ENCODE measurements around the gene CARHSP1. TPM values are rescaled to one million over a fixed set of nuclear protein-coding genes. Genes with fewer than 3 reads are reported as not detected.

CARHSP1 gene
- total RNA-seq, 2 donors from 2014 or later, result 28.4 to 84.8 TPM

GRCh38 chr16:8855972-8856371 lies 12.8 kb downstream of the CARHSP1 start:
- Histone ChIP-seq H3K4me1 (peaks cover 0 to 17% of the 10 kb centered on the region in 2 donors), H3K27me3 (no peaks in the 10 kb centered on the region), H3K4me3 (no peak overlapping the region), H3K27ac (no peak overlapping the region), H3K36me3 (peaks cover 44% of the 10 kb centered on the region), H3K9me3 (no peaks in the 10 kb centered on the region)
- TF ChIP-seq, protein P1, sequence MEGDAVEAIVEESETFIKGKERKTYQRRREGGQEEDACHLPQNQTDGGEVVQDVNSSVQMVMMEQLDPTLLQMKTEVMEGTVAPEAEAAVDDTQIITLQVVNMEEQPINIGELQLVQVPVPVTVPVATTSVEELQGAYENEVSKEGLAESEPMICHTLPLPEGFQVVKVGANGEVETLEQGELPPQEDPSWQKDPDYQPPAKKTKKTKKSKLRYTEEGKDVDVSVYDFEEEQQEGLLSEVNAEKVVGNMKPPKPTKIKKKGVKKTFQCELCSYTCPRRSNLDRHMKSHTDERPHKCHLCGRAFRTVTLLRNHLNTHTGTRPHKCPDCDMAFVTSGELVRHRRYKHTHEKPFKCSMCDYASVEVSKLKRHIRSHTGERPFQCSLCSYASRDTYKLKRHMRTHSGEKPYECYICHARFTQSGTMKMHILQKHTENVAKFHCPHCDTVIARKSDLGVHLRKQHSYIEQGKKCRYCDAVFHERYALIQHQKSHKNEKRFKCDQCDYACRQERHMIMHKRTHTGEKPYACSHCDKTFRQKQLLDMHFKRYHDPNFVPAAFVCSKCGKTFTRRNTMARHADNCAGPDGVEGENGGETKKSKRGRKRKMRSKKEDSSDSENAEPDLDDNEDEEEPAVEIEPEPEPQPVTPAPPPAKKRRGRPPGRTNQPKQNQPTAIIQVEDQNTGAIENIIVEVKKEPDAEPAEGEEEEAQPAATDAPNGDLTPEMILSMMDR (IDR thresholded peaks at IDR 0.05), result no peak
- no peak for DNase-seq (ENCODE audit: low spot score)

- Histone ChIP-seq H3K4me1 (peaks cover 0 to 16% of the 10 kb centered on the region in 2 donors), H3K36me3 (peaks cover 48% of the 10 kb centered on the region), H3K27ac (no peak overlapping the region), H3K4me3 (no peak overlapping the region), H3K9me3 (no peaks in the 10 kb centered on the region), H3K27me3 (no peaks in the 10 kb centered on the region)
- no peak for DNase-seq (ENCODE audit: low spot score)
- TF ChIP-seq, protein P1 (IDR thresholded peaks at IDR 0.05), result no peak
These were observed 13.6 kb downstream of the CARHSP1 start for GRCh38 chr16:8855051-8855786.

GRCh38 chr16:8854298-8854948 lies 14.4 kb downstream of the CARHSP1 start:
- no peaks in the 10 kb centered on the region for H3K27me3 ChIP-seq
- H3K36me3 ChIP-seq, result peaks cover 55% of the 10 kb centered on the region
- peaks cover 0 to 16% of the 10 kb centered on the region in 2 donors for H3K4me1 ChIP-seq
- TF ChIP-seq, protein P1 (IDR thresholded peaks at IDR 0.05), result no peak
- DNase-seq (ENCODE audit: low spot score), result no peak
- peak overlapping the region in 1 of 2 donors; percentile 5 for H3K27ac ChIP-seq
- no peaks in the 10 kb centered on the region for H3K9me3 ChIP-seq
- H3K4me3 ChIP-seq, result no peak overlapping the region

GRCh38 chr16:8853611-8854010 lies 15.2 kb downstream of the CARHSP1 start:
- Histone ChIP-seq H3K4me3 (no peak overlapping the region), H3K9me3 (no peaks in the 10 kb centered on the region), H3K4me1 (peaks cover 0 to 12% of the 10 kb centered on the region in 2 donors), H3K27me3 (no peaks in the 10 kb centered on the region), H3K27ac (peak overlapping the region in 1 of 2 donors; percentile 37), H3K36me3 (peaks cover 59% of the 10 kb centered on the region)
- TF ChIP-seq, protein P1 (IDR thresholded peaks at IDR 0.05), result no peak
- no peak for DNase-seq (ENCODE audit: low spot score)

DNA sequence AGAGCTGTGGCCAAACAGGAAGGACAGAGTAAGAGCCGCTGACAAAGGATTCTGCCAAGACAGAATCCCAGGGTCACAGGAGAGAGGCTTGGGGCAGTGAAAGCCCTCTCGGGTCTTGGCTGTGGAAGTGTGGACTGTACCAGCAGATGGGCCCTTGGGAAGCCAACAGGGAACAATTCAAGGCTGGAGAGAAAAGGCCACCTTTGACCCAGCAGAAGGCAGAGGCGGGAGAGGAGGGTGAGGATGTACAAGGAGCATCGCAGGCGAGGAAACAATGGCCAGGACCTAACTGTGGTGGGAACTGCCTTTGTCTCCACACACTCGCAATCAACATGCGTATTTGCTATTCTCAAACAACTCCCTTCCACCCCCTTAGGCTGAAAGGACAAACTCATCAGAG lies 15.7 kb downstream of the CARHSP1 start:
- H3K27ac ChIP-seq, result peak overlapping the region; percentile 16 to 37
- no peak for DNase-seq (ENCODE audit: low spot score)
- peaks cover 0 to 12% of the 10 kb centered on the region in 2 donors for H3K4me1 ChIP-seq

More for the DNA sequence above, 15.7 kb downstream of the CARHSP1 start:
- Histone ChIP-seq H3K9me3 (no peaks in the 10 kb centered on the region), H3K27me3 (no peaks in the 10 kb centered on the region), H3K36me3 (peaks cover 59% of the 10 kb centered on the region), H3K4me3 (no peak overlapping the region)
- TF ChIP-seq, protein P1 (IDR thresholded peaks at IDR 0.05), result no peak
